Measurements from ENCODE around the gene ECHDC3.

Gene ECHDC3

GRCh38 chr10:11742009-11742778 lies at the start of gene ECHDC3:
Gene ECHDC3 (plus strand): TSS chr10:11742382. CDS start chr10:11742577, 195 bp downstream.
- ATAC-seq (ENCODE audit: low read depth) (peak; percentile 87), DNase-seq (ENCODE audit: low spot score in 2 of 2) (peak; percentile 57 to 70)
- Mint-ChIP-seq H3K27me3 (peaks cover 5% of the 10 kb centered on the region), H3K9me3 (no peaks in the 10 kb centered on the region), H3K27ac (no peak within 1 kb of the TSS), H3K4me1 (peaks cover 11% of the 10 kb centered on the region), H3K36me3 (no peaks in the 10 kb centered on the region), H3K4me3 (peak within 1 kb of the TSS; percentile 78)

- Mint-ChIP-seq H3K4me3 (no peak overlapping the region), H3K36me3 (peaks cover 2% of the 10 kb centered on the region), H3K27ac (no peak overlapping the region), H3K27me3 (no peaks in the 10 kb centered on the region), H3K4me1 (peaks cover 38% of the 10 kb centered on the region), H3K9me3 (peaks cover 2% of the 10 kb centered on the region)
- DNase-seq (ENCODE audit: low spot score in 2 of 2) (no peak), ATAC-seq (ENCODE audit: low read depth) (no peak)
Measured at GRCh38 chr10:11693376-11693775, 48.8 kb upstream of the ECHDC3 start.

GRCh38 chr10:11695779-11696178 lies 46.4 kb upstream of the ECHDC3 start:
- Mint-ChIP-seq H3K36me3 (peaks cover 2% of the 10 kb centered on the region), H3K4me1 (peaks cover 51% of the 10 kb centered on the region), H3K27ac (no peak overlapping the region), H3K27me3 (no peaks in the 10 kb centered on the region), H3K4me3 (no peak overlapping the region), H3K9me3 (peaks cover 2% of the 10 kb centered on the region)
- no peak for DNase-seq (ENCODE audit: low spot score in 2 of 2)
- ATAC-seq (ENCODE audit: low read depth), result no peak

- H3K36me3 Mint-ChIP-seq, result peaks cover 2% of the 10 kb centered on the region
- peaks cover 51% of the 10 kb centered on the region for H3K4me1 Mint-ChIP-seq
- peak overlapping the region; percentile 33 for H3K4me3 Mint-ChIP-seq
- peak overlapping the region; percentile 69 for H3K27ac Mint-ChIP-seq
- ATAC-seq (ENCODE audit: low read depth) (no peak), DNase-seq (ENCODE audit: low spot score in 2 of 2) (no peak)
- H3K27me3 Mint-ChIP-seq, result no peaks in the 10 kb centered on the region
- peaks cover 2% of the 10 kb centered on the region for H3K9me3 Mint-ChIP-seq
Measured at GRCh38 chr10:11697718-11698527, 44.3 kb upstream of the ECHDC3 start.

- DNase-seq (ENCODE audit: low spot score in 2 of 2) (peak in 1 of 2 donors; percentile 33), ATAC-seq (ENCODE audit: low read depth) (peak; percentile 96)
- Mint-ChIP-seq H3K27me3 (no peaks in the 10 kb centered on the region), H3K36me3 (peaks cover 2% of the 10 kb centered on the region), H3K4me3 (peak overlapping the region; percentile 19), H3K4me1 (peaks cover 51% of the 10 kb centered on the region), H3K27ac (peak overlapping the region; percentile 81), H3K9me3 (peaks cover 2% of the 10 kb centered on the region)
Measured at GRCh38 chr10:11698691-11699549, 43.3 kb upstream of the ECHDC3 start.

- Mint-ChIP-seq H3K36me3 (peaks cover 2% of the 10 kb centered on the region), H3K4me3 (peak overlapping the region; percentile 19), H3K9me3 (peaks cover 2% of the 10 kb centered on the region), H3K27me3 (no peaks in the 10 kb centered on the region), H3K4me1 (peaks cover 51% of the 10 kb centered on the region), H3K27ac (peak overlapping the region; percentile 81)
- DNase-seq (ENCODE audit: low spot score in 2 of 2) (no peak), ATAC-seq (ENCODE audit: low read depth) (no peak)
Measured at GRCh38 chr10:11699550-11700097, 42.6 kb upstream of the ECHDC3 start.

- Mint-ChIP-seq H3K4me1 (peaks cover 49% of the 10 kb centered on the region), H3K9me3 (peaks cover 2% of the 10 kb centered on the region), H3K27ac (no peak overlapping the region), H3K27me3 (no peaks in the 10 kb centered on the region), H3K36me3 (peaks cover 2% of the 10 kb centered on the region), H3K4me3 (no peak overlapping the region)
- ATAC-seq (ENCODE audit: low read depth) (no peak), DNase-seq (ENCODE audit: low spot score in 2 of 2) (no peak)
Measured at GRCh38 chr10:11700539-11700938, 41.6 kb upstream of the ECHDC3 start.

- ATAC-seq (ENCODE audit: low read depth) (no peak), DNase-seq (ENCODE audit: low spot score in 2 of 2) (no peak)
- Mint-ChIP-seq H3K36me3 (peaks cover 4% of the 10 kb centered on the region), H3K4me3 (no peak overlapping the region), H3K9me3 (peaks cover 2% of the 10 kb centered on the region), H3K27ac (no peak overlapping the region), H3K4me1 (peaks cover 45% of the 10 kb centered on the region), H3K27me3 (no peaks in the 10 kb centered on the region)
Measured at GRCh38 chr10:11701451-11702095, 40.6 kb upstream of the ECHDC3 start.

- ATAC-seq (ENCODE audit: low read depth) (no peak), DNase-seq (ENCODE audit: low spot score in 2 of 2) (no peak)
- no peak overlapping the region for H3K27ac Mint-ChIP-seq
- H3K9me3 Mint-ChIP-seq, result peaks cover 2% of the 10 kb centered on the region
- no peaks in the 10 kb centered on the region for H3K27me3 Mint-ChIP-seq
- peaks cover 40% of the 10 kb centered on the region for H3K4me1 Mint-ChIP-seq
- peaks cover 4% of the 10 kb centered on the region for H3K36me3 Mint-ChIP-seq
- H3K4me3 Mint-ChIP-seq, result no peak overlapping the region
Measured at GRCh38 chr10:11702264-11702663, 39.9 kb upstream of the ECHDC3 start.

GRCh38 chr10:11704092-11704491 lies 38.1 kb upstream of the ECHDC3 start:
- no peak overlapping the region for H3K27ac Mint-ChIP-seq

GRCh38 chr10:11705722-11706121 lies 36.5 kb upstream of the ECHDC3 start:
- DNase-seq (ENCODE audit: low spot score in 2 of 2), result no peak
- no peaks in the 10 kb centered on the region for H3K27me3 Mint-ChIP-seq

More at GRCh38 chr10:11704092-11704491, 38.1 kb upstream of the ECHDC3 start:
- DNase-seq (ENCODE audit: low spot score in 2 of 2) (no peak), ATAC-seq (ENCODE audit: low read depth) (no peak)
- peaks cover 31% of the 10 kb centered on the region for H3K4me1 Mint-ChIP-seq
- H3K36me3 Mint-ChIP-seq, result peaks cover 2% of the 10 kb centered on the region
- H3K27me3 Mint-ChIP-seq, result no peaks in the 10 kb centered on the region
- no peaks in the 10 kb centered on the region for H3K9me3 Mint-ChIP-seq
- no peak overlapping the region for H3K4me3 Mint-ChIP-seq

GRCh38 chr10:11706895-11707567 lies 35.2 kb upstream of the ECHDC3 start:
- Mint-ChIP-seq H3K36me3 (peaks cover 2% of the 10 kb centered on the region), H3K4me3 (no peak overlapping the region), H3K27ac (no peak overlapping the region), H3K9me3 (no peaks in the 10 kb centered on the region), H3K27me3 (no peaks in the 10 kb centered on the region), H3K4me1 (peaks cover 27% of the 10 kb centered on the region)
- ATAC-seq (ENCODE audit: low read depth) (no peak), DNase-seq (ENCODE audit: low spot score in 2 of 2) (no peak)

More at GRCh38 chr10:11705722-11706121, 36.5 kb upstream of the ECHDC3 start:
- Mint-ChIP-seq H3K27ac (no peak overlapping the region), H3K4me3 (no peak overlapping the region), H3K36me3 (peaks cover 2% of the 10 kb centered on the region), H3K9me3 (no peaks in the 10 kb centered on the region), H3K4me1 (peaks cover 24% of the 10 kb centered on the region)
- ATAC-seq (ENCODE audit: low read depth), result no peak
